ENCODE data around the gene MKRN2.
"Not testable (repeated sequence)": the region's sequence is repeated elsewhere in the genome, so short reads cannot be mapped to it uniquely, and the experiment has no call there.

The MKRN2 gene

GRCh38 chr3:12556690-12557472, at the start of gene MKRN2:
TSS of gene MKRN2 (plus strand) at chr3:12557087. CDS start at chr3:12557151, 64 bp downstream.
- peak; percentile 68 for DNase-seq

GRCh38 chr3:12507591-12508281, 49.2 kb upstream of the MKRN2 start:
- DNase-seq = no peak

GRCh38 chr3:12508291-12508700, 48.6 kb upstream of the MKRN2 start:
- peak; percentile 74 for DNase-seq

GRCh38 chr3:12509466-12509865, 47.4 kb upstream of the MKRN2 start:
- no peak for DNase-seq

GRCh38 chr3:12512534-12513118, 44.3 kb upstream of the MKRN2 start:
- DNase-seq = no peak

GRCh38 chr3:12513694-12514446, 43.0 kb upstream of the MKRN2 start:
- no peak for DNase-seq

GRCh38 chr3:12515631-12516030, 41.3 kb upstream of the MKRN2 start:
- no peak for DNase-seq

- no peak for DNase-seq
Observed at GRCh38 chr3:12516873-12517272, 40.0 kb upstream of the MKRN2 start.

- no peak for DNase-seq
Observed at GRCh38 chr3:12518261-12519028, 38.4 kb upstream of the MKRN2 start.

- no peak for DNase-seq
Observed at GRCh38 chr3:12521010-12521409, 35.9 kb upstream of the MKRN2 start.

- DNase-seq = no peak
Observed at GRCh38 chr3:12522721-12523120, 34.2 kb upstream of the MKRN2 start.

- no peak for DNase-seq
Observed at GRCh38 chr3:12527757-12528143, 29.1 kb upstream of the MKRN2 start.

- DNase-seq = no peak
Observed at GRCh38 chr3:12532182-12532581, 24.7 kb upstream of the MKRN2 start.

GRCh38 chr3:12536423-12536822, 20.5 kb upstream of the MKRN2 start:
- no peak for DNase-seq

- DNase-seq = no peak
Observed at GRCh38 chr3:12541625-12542024, 15.3 kb upstream of the MKRN2 start.

- DNase-seq = not testable (repeated sequence)
Observed at GRCh38 chr3:12543497-12543896, 13.4 kb upstream of the MKRN2 start.

GRCh38 chr3:12544652-12545472, 12.0 kb upstream of the MKRN2 start:
- DNase-seq = no peak

- DNase-seq = no peak
Observed at GRCh38 chr3:12545473-12545791, 11.5 kb upstream of the MKRN2 start, which contains the start of gene MKRN2OS. TSS of gene MKRN2OS (minus strand) at chr3:12545499. CDS start at chr3:12545464, 35 bp downstream.

- no peak for DNase-seq
Observed at GRCh38 chr3:12549971-12550760, 6.7 kb upstream of the MKRN2 start.

- DNase-seq = no peak
Observed at GRCh38 chr3:12553921-12554391, 2.9 kb upstream of the MKRN2 start.

- DNase-seq = no peak
Observed at GRCh38 chr3:12556314-12556689, 585 bp upstream of the MKRN2 start.
